AG10803 (cell line): ENCODE measurements around the gene IQCK.

ENCODE experiments used
- DNase-seq: peaks from one replicate; pipeline ENCODE4 v3.0.0; 2010; ENCODE audit warnings: low read depth
- H3K4me3 ChIP-seq: 2 replicates; pipeline ENCODE4 v1.5.1; 2011; ENCODE audit warnings: mild to moderate bottlenecking, low read length, control low read depth
- TF ChIP-seq, protein P1 (sequence below): conservative IDR thresholded peaks from 2 replicates; pipeline ENCODE4 v1.5.1; 2011; ENCODE audit warnings: mild to moderate bottlenecking, low read length, control low read depth, inconsistent platforms

The IQCK gene

DNA sequence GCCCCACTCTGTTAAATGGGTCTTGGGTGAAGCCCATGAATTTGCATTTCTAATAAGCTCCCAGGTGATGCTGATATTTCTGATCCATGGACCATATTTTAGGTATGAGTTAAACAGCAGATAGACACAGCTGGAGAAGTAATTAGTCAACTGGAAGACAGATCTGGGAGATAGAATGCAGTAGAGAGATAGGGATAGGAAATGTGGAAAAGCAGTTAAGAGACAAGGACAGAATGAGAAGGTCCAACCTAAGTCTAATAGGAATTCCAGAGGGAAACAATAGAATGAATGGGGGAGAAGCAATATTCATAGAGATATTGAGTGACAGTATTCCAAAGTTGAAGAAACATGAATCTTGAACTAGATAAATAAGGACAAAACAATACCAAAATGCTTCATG lies 94.9 kb downstream of the IQCK start:
- no peak for DNase-seq
- no peak overlapping the region for H3K4me3 ChIP-seq
- TF ChIP-seq, protein P1, sequence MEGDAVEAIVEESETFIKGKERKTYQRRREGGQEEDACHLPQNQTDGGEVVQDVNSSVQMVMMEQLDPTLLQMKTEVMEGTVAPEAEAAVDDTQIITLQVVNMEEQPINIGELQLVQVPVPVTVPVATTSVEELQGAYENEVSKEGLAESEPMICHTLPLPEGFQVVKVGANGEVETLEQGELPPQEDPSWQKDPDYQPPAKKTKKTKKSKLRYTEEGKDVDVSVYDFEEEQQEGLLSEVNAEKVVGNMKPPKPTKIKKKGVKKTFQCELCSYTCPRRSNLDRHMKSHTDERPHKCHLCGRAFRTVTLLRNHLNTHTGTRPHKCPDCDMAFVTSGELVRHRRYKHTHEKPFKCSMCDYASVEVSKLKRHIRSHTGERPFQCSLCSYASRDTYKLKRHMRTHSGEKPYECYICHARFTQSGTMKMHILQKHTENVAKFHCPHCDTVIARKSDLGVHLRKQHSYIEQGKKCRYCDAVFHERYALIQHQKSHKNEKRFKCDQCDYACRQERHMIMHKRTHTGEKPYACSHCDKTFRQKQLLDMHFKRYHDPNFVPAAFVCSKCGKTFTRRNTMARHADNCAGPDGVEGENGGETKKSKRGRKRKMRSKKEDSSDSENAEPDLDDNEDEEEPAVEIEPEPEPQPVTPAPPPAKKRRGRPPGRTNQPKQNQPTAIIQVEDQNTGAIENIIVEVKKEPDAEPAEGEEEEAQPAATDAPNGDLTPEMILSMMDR: no peak

DNA sequence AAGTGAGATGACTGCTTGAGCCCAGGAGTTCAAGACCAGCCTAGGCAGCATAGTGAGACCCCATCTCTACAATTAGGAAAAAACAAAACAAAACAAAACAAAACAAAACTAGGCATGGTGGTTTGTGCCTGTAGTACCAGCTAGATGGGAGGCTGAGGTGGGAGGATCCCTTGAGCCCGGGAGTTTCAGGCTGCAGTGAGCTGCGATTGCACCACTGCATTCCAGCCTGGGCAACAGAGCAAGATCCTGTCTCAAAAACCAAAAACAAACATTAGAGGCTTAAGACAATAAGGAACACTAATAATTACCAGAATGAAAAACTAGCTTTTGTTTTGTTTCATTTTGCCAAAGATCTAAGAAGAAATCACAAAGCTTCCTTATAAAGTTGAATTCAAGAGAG lies 97.3 kb downstream of the IQCK start:
- TF ChIP-seq, protein P1: no peak
- DNase-seq: no peak
- no peak overlapping the region for H3K4me3 ChIP-seq

DNA sequence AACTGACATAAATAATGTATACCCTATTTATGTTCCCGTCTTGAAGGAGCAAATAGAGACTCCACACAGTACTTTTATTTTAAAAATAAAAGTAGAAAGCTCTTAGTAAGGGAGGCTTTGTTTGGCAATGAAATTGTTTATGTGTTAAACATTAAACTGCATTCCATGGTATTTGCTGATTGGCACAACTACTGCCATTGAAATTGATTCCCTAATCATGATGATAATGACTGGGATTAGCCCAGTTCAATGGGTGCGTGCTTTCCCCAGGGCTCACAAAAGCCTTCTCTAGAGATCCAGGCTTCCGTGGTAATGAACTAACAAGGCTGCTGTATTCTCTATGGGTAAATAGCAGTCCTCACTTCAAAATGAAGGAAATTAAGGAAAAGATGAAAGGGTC lies 99.1 kb downstream of the IQCK start:
- no peak overlapping the region for H3K4me3 ChIP-seq
- no peak for DNase-seq
- TF ChIP-seq, protein P1: no peak

DNA sequence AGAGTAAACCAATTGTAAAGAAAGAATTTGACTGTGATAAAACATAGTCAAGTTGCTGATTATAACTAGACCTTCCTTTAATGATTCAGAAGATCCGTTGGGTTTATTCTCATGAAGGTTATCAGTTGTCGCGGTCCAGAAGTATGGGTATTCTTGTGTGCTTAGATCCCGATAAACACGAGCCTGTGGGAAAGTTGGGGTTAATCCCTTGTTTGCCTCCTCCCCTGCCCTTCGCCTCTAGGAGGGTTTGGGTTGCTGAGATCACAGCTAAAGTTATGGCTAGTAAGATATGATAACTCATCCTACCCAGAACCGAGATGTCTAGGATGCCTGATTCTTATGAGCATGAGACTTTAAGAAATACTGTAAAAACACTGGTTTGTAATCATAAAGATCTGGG lies 99.8 kb downstream of the IQCK start:
- H3K4me3 ChIP-seq: no peak overlapping the region
- TF ChIP-seq, protein P1: no peak
- DNase-seq: no peak

DNA sequence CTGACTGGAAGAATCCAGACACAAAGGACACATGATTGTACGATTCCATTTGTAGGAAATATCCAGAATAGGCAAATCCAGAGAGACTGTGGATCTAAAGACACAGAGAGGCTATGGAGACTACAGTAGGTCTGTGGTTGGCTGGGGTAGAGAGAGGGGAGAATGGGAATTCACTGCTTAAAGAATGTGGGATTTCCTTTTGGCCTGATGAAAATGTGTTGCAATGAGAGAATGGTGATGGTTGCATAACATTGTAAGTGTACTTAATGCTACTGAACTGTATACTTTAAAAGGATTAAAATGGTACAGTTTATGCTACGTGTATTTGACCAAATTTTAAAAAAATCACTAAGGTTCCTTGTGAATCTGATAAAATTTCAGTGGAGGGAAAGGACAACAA lies 104.5 kb downstream of the IQCK start:
- TF ChIP-seq, protein P1: no peak

DNA sequence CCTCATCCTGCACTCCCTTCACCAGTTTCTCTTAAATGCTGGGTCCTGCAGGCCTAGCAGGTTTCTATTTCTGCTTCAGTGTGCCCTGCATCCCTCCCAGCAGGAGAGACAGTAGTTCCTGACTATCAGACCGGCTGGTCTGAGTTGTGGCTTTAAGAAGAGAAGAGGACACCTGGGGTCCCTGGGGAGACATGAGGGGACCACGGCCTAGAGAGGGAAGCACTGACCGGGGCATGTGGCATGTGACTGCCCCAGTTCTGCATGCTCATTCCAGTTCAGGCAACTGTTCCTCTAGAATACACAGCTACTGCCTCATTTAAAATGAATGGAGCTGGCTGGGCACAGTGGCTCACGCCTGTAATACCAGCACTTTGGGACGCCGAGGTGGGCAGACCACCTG lies 105.3 kb downstream of the IQCK start:
- no peak overlapping the region for H3K4me3 ChIP-seq
- TF ChIP-seq, protein P1: no peak
- DNase-seq: no peak

More for the DNA sequence above, 104.5 kb downstream of the IQCK start:
- peak; percentile 70 for DNase-seq
- no peak overlapping the region for H3K4me3 ChIP-seq

DNA sequence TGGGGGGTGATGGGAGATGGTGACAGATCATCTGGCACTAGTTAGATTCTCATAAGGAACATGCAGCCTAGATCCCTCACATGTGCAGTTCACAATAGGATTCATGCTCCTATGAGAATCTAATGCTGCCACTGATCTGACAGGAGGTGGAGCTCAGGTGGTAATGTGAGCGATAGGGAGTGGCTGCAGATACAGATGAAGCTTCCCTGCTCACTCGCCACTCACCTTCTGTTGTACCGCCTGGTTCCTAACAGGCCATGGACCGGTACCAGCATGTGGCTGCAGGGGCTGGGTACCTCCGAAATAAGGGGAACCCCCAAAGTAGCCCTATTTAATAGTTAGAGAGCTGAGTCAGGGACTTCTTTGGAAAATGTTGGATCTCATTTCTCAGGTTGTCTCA lies 106.1 kb downstream of the IQCK start:
- no peak overlapping the region for H3K4me3 ChIP-seq
- no peak for DNase-seq
- TF ChIP-seq, protein P1: no peak
